Osteoblast (primary cell): ENCODE measurements around the gene FAM219A. TPM values are rescaled to one million over a fixed set of nuclear protein-coding genes. Genes with fewer than 3 reads are reported as not detected.
A peak's percentile ranks its signal among the peaks of the same experiment; 100 is the strongest.

ENCODE experiments used
- DNase-seq: peaks from one replicate; pipeline ENCODE4 v3.0.0; 2011; ENCODE audit warnings: low spot score, mixed read lengths; ENCODE audit not compliant: insufficient read length; ENCODE audit errors: missing footprints
- H2AFZ ChIP-seq: 2 replicates; pipeline ENCODE4 v1.6.0; 2011; ENCODE audit warnings: mild to moderate bottlenecking, low read length
- H3K27ac ChIP-seq: 2 replicates; pipeline ENCODE4 v1.5.1; 2011; ENCODE audit warnings: mild to moderate bottlenecking, low read depth, low read length, moderate library complexity
- H3K27me3 ChIP-seq: 2 replicates; pipeline ENCODE4 v1.6.0; 2012; ENCODE audit warnings: mild to moderate bottlenecking, control low read depth, inconsistent platforms, low read length, moderate library complexity; ENCODE audit not compliant: insufficient read depth
- H3K36me3 ChIP-seq: 2 replicates; pipeline ENCODE4 v1.5.1; 2011; ENCODE audit warnings: mild to moderate bottlenecking, low read length, control low read depth, moderate library complexity; ENCODE audit not compliant: insufficient read depth
- H3K4me1 ChIP-seq: 2 replicates; pipeline ENCODE4 v1.5.1; 2011; ENCODE audit warnings: mild to moderate bottlenecking, low read length, control low read depth, moderate library complexity; ENCODE audit not compliant: insufficient read depth
- H3K4me2 ChIP-seq: 2 replicates; pipeline ENCODE4 v1.6.0; 2011; ENCODE audit warnings: mild to moderate bottlenecking, low read length; ENCODE audit not compliant: insufficient read depth
- H3K4me3 ChIP-seq: fragments of 200-600 bp; sonication (generic); 3 replicates; pipeline ENCODE4 v1.5.1; 2012; ENCODE audit warnings: mild to moderate bottlenecking, low read length, inconsistent platforms; ENCODE audit not compliant: insufficient read depth
- H3K79me2 ChIP-seq: 2 replicates; pipeline ENCODE4 v1.6.0; 2012; ENCODE audit warnings: mild to moderate bottlenecking, low read length, control low read depth, inconsistent platforms; ENCODE audit not compliant: insufficient read depth
- H3K9me3 ChIP-seq: 2 replicates; pipeline ENCODE4 v1.5.1; 2011; ENCODE audit warnings: low read depth, low read length, control low read depth
- H4K20me1 ChIP-seq: 2 replicates; pipeline ENCODE4 v1.6.0; 2012; ENCODE audit warnings: mild to moderate bottlenecking, low read length, control low read depth; ENCODE audit not compliant: insufficient read depth
- total RNA-seq: library from RNA; depleted of rRNA; stranded (reverse); fragments of >200 nt; gene quantifications from 2 replicates; pipeline ENCODE4 v1.2.3, GENCODE V29; 2012
- TF ChIP-seq, protein P1 (sequence below): IDR thresholded peaks from 2 replicates; pipeline ENCODE4 v1.5.1; 2011; ENCODE audit warnings: mild to moderate bottlenecking, low read depth, low read length, moderate library complexity; ENCODE audit errors: extremely low read depth

FAM219A gene
- total RNA-seq, 1 donor: 9.4 TPM

DNA sequence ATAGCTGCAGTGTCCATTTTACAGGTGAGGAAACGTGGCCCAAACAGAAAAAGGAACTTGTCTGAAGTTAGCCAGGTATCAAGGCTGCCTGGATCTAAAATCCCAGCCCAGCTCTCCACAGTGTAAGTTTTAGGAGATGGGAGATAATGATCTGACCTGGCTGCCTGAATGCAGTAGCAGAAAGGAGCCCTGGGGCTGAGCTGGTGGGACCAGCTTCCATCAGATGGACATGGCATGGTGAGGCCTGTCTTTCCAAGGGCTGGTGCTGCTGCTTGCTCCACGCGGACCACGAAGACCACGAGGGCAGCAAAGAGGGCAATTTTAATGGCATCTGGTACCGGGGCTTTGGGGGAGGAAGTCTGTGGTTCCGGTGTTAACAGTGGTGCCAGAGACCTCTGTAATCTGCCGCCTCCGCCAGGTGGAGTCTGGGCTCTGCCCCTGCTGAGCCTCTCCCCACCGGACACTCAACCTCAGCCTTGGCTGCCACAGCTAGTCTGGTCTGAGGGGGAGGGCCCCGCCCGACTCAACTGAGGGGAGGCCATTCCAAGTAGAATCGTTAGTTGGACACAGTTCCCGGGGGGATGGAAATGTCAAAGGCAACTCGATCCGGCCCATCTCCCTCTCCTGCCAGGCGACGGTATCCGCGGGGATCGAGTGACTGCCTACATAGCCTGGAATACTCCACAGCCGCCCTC is 82.3 kb downstream of the FAM219A start:
- Histone ChIP-seq H3K79me2 (no peaks in the 10 kb centered on the region), H3K4me1 (peaks cover 7% of the 10 kb centered on the region), H2AFZ (peak overlapping the region; percentile 95), H3K4me2 (peak overlapping the region; percentile 100), H3K27ac (no peak overlapping the region), H3K9me3 (no peaks in the 10 kb centered on the region), H4K20me1 (no peaks in the 10 kb centered on the region), H3K27me3 (no peaks in the 10 kb centered on the region), H3K4me3 (peak overlapping the region; percentile 82), H3K36me3 (no peaks in the 10 kb centered on the region)
- TF ChIP-seq, protein P1, sequence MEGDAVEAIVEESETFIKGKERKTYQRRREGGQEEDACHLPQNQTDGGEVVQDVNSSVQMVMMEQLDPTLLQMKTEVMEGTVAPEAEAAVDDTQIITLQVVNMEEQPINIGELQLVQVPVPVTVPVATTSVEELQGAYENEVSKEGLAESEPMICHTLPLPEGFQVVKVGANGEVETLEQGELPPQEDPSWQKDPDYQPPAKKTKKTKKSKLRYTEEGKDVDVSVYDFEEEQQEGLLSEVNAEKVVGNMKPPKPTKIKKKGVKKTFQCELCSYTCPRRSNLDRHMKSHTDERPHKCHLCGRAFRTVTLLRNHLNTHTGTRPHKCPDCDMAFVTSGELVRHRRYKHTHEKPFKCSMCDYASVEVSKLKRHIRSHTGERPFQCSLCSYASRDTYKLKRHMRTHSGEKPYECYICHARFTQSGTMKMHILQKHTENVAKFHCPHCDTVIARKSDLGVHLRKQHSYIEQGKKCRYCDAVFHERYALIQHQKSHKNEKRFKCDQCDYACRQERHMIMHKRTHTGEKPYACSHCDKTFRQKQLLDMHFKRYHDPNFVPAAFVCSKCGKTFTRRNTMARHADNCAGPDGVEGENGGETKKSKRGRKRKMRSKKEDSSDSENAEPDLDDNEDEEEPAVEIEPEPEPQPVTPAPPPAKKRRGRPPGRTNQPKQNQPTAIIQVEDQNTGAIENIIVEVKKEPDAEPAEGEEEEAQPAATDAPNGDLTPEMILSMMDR: no peak
- peak; percentile 91 for DNase-seq

DNA sequence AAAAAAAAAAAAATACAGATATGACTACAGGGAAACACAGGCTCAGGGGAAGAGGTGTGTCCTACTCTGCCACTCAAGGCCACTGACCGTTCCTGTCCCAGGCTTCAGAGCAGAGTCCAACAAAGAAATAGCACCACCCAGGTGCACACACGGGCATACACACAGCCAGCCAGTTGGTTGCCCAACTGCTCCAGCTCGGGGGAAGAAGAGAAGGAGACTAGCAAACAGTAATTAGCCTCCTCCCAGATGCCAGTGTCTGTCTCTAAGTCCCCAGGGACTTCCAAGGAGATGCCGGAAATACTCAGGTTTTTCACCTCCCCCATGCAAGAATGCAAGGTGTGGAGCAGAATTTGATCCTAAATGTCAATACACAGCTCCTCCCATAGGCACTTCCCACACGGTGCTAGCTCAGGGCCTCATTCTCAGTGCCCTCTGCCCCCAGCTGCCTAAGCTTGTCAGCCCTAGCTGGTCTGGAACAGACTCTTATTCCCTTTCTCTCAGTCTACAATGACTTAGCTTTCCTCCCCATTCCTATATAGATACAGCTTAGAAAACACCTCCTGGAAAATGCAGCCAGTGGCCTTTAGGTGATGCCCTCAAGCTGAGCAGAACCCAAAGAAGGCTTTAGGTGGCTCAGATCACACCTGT is 83.3 kb downstream of the FAM219A start:
- no peaks in the 10 kb centered on the region for H4K20me1 ChIP-seq
- no peak overlapping the region for H3K27ac ChIP-seq
- no peaks in the 10 kb centered on the region for H3K27me3 ChIP-seq
- peak; percentile 77 for DNase-seq
- no peak overlapping the region for H2AFZ ChIP-seq
- H3K4me3 ChIP-seq: no peak overlapping the region
- no peaks in the 10 kb centered on the region for H3K9me3 ChIP-seq
- no peaks in the 10 kb centered on the region for H3K79me2 ChIP-seq
- no peak overlapping the region for H3K4me2 ChIP-seq
- TF ChIP-seq, protein P1: no peak
- H3K4me1 ChIP-seq: peaks cover 4% of the 10 kb centered on the region
- H3K36me3 ChIP-seq: no peaks in the 10 kb centered on the region

DNA sequence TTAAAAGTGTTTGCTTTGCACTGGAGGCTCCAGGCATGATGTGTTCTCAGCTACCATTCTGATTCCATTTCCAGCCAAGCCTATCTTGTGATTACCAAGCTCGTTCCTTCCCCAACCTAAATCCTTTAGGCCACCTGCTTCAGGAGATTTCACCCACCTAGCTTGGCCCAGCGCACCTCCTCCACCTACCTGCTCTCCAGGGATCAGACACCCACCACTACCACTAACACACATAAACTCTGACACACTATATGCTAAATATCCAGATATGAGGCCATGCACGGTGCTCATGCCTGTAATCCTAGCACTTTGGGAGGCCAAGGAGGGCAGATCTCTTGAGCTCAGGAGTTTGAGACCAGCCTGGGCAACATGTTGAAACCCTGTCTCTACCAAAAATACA is 84.0 kb downstream of the FAM219A start:
- Histone ChIP-seq H3K9me3 (no peaks in the 10 kb centered on the region), H4K20me1 (no peaks in the 10 kb centered on the region), H3K27ac (no peak overlapping the region), H3K79me2 (no peaks in the 10 kb centered on the region), H3K4me2 (no peak overlapping the region), H3K27me3 (no peaks in the 10 kb centered on the region), H2AFZ (no peak overlapping the region), H3K4me1 (peaks cover 4% of the 10 kb centered on the region), H3K4me3 (no peak overlapping the region), H3K36me3 (no peaks in the 10 kb centered on the region)
- TF ChIP-seq, protein P1: no peak
- peak; percentile 81 for DNase-seq

DNA sequence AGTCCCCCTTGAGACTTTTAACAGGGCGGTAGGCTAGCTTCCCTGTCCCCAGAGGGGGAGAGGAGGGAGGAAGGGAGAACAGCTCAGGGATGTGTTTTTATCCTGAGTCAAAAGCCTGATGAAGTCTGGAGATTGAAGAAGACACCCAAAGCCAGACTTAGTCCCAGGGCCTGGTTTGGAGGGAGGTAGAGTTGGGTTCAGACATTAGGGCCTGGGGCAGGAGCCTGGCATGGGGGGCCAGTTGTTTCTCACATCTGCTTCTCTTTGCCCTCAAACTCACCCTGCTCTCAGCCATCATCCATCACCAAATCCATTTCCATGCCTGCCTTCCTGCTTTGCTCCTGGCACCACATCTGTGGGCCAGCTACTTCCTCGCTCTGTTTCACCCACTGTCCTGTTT is 84.6 kb downstream of the FAM219A start:
- H3K36me3 ChIP-seq: no peaks in the 10 kb centered on the region

More for the DNA sequence above, 84.6 kb downstream of the FAM219A start:
- no peaks in the 10 kb centered on the region for H3K27me3 ChIP-seq
- no peaks in the 10 kb centered on the region for H3K9me3 ChIP-seq
- H3K4me1 ChIP-seq: peaks cover 4% of the 10 kb centered on the region
- no peak overlapping the region for H2AFZ ChIP-seq
- no peak overlapping the region for H3K4me3 ChIP-seq
- no peak overlapping the region for H3K27ac ChIP-seq
- peak; percentile 57 for DNase-seq
- no peaks in the 10 kb centered on the region for H3K79me2 ChIP-seq
- no peaks in the 10 kb centered on the region for H4K20me1 ChIP-seq
- TF ChIP-seq, protein P1: no peak
- H3K4me2 ChIP-seq: no peak overlapping the region
